ENCODE measurements around the gene ERGIC3.

The ERGIC3 gene

GRCh38 chr20:35541783-35542662 lies at the start of gene ERGIC3:
TSS of gene ERGIC3 (plus strand) at chr20:35542078. CDS start at chr20:35542098, 20 bp downstream.
- peak; percentile 98 for DNase-seq (ENCODE audit: low read depth, low spot score)

- DNase-seq (ENCODE audit: low read depth, low spot score) = no peak
Measured at GRCh38 chr20:35492352-35492751, 49.5 kb upstream of the ERGIC3 start.

GRCh38 chr20:35496481-35496880 lies 45.4 kb upstream of the ERGIC3 start:
- DNase-seq (ENCODE audit: low read depth, low spot score) = no peak

- DNase-seq (ENCODE audit: low read depth, low spot score) = no peak
Measured at GRCh38 chr20:35497320-35497719, 44.6 kb upstream of the ERGIC3 start.

GRCh38 chr20:35497780-35498189 lies 44.1 kb upstream of the ERGIC3 start:
- no peak for DNase-seq (ENCODE audit: low read depth, low spot score)

GRCh38 chr20:35499271-35499670 lies 42.6 kb upstream of the ERGIC3 start:
- no peak for DNase-seq (ENCODE audit: low read depth, low spot score)

- no peak for DNase-seq (ENCODE audit: low read depth, low spot score)
Measured at GRCh38 chr20:35502352-35502751, 39.5 kb upstream of the ERGIC3 start.

- no peak for DNase-seq (ENCODE audit: low read depth, low spot score)
Measured at GRCh38 chr20:35503281-35503680, 38.6 kb upstream of the ERGIC3 start.

GRCh38 chr20:35503841-35504561 lies 37.9 kb upstream of the ERGIC3 start:
- DNase-seq (ENCODE audit: low read depth, low spot score) = peak; percentile 32

GRCh38 chr20:35504751-35505150 lies 37.1 kb upstream of the ERGIC3 start:
- DNase-seq (ENCODE audit: low read depth, low spot score) = no peak

- DNase-seq (ENCODE audit: low read depth, low spot score) = no peak
Measured at GRCh38 chr20:35506179-35506578, 35.7 kb upstream of the ERGIC3 start.

- peak; percentile 59 for DNase-seq (ENCODE audit: low read depth, low spot score)
Measured at GRCh38 chr20:35506872-35507638, 34.8 kb upstream of the ERGIC3 start.

- DNase-seq (ENCODE audit: low read depth, low spot score) = no peak
Measured at GRCh38 chr20:35508493-35509218, 33.2 kb upstream of the ERGIC3 start.

GRCh38 chr20:35510951-35511735 lies 30.7 kb upstream of the ERGIC3 start:
- DNase-seq (ENCODE audit: low read depth, low spot score) = peak; percentile 66

GRCh38 chr20:35511814-35512420 lies 30.0 kb upstream of the ERGIC3 start:
- peak; percentile 72 for DNase-seq (ENCODE audit: low read depth, low spot score)

GRCh38 chr20:35514371-35514932 lies 27.4 kb upstream of the ERGIC3 start:
- no peak for DNase-seq (ENCODE audit: low read depth, low spot score)

GRCh38 chr20:35515341-35515740 lies 26.5 kb upstream of the ERGIC3 start:
- no peak for DNase-seq (ENCODE audit: low read depth, low spot score)

GRCh38 chr20:35515949-35516645 lies 25.8 kb upstream of the ERGIC3 start:
- DNase-seq (ENCODE audit: low read depth, low spot score) = peak; percentile 91

- no peak for DNase-seq (ENCODE audit: low read depth, low spot score)
Measured at GRCh38 chr20:35517125-35517524, 24.8 kb upstream of the ERGIC3 start.

Data from astrocyte of the hippocampus (primary cell).